Hepatic stellate cell (primary cell): ENCODE results near the gene KRTAP10-9.

Experiments
- DNase-seq: peaks from one replicate; pipeline ENCODE4 v3.0.0; 2011; ENCODE audit warnings: low spot score

Gene KRTAP10-9

GRCh38 chr21:44666401-44667320 lies 39.8 kb downstream of the KRTAP10-9 start, which contains the start of gene KRTAP12-2:
KRTAP12-2 (minus strand) TSS chr21:44666927; CDS start chr21:44666886, 41 bp downstream.
- DNase-seq: no peak

- no peak for DNase-seq
Observed at GRCh38 chr21:44667612-44668011, 40.7 kb downstream of the KRTAP10-9 start.

- DNase-seq: no peak
Observed at GRCh38 chr21:44670642-44671432, 43.9 kb downstream of the KRTAP10-9 start.

DNA sequence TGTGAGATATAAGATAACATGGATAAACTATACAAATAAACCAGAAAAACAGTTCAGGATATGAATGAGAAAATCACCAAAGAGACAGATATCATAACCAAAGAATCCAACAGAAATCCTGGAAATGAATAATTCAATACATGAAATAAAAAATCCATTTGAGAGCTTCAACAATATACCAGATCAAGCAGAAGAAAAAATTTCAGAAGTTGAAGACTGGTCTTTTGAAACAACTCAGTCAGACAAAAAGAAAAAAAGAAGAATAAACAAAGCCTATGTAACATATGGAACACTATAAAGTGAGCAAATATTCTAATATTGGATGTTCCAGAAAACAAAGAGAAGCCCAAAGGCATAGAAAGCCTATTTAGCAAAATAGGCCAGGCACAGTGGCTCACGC lies 45.0 kb downstream of the KRTAP10-9 start:
- no peak for DNase-seq

- DNase-seq: no peak
Observed at GRCh38 chr21:44677881-44678280, 51.0 kb downstream of the KRTAP10-9 start.
